ENCODE measurements around the gene SELENOF.

The SELENOF gene

GRCh38 chr1:86860424-86860823 is 53.5 kb downstream of the SELENOF start:
- no peak for FAIRE-seq
- DNase-seq (ENCODE audit: low spot score) = no peak

DNA sequence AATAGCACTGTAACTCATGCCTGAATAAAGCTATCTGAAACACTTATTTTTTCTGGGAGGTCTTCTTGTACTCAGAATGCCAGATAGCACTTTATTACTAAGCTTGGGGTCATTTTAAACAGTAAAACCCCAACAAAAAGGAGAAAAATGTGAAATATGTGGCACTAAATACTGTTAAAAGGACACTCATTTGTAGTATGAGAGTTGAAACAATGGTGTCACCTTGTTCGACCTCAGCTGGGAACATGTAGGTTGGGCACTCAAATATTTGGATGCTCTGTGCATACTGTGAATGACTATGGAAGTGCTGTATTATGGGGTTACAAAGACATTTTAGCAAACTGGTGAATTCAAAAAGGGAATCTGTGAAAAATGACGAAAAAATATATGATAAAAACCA is 53.9 kb downstream of the SELENOF start:
- DNase-seq (ENCODE audit: low spot score) = no peak
- FAIRE-seq = no peak

DNA sequence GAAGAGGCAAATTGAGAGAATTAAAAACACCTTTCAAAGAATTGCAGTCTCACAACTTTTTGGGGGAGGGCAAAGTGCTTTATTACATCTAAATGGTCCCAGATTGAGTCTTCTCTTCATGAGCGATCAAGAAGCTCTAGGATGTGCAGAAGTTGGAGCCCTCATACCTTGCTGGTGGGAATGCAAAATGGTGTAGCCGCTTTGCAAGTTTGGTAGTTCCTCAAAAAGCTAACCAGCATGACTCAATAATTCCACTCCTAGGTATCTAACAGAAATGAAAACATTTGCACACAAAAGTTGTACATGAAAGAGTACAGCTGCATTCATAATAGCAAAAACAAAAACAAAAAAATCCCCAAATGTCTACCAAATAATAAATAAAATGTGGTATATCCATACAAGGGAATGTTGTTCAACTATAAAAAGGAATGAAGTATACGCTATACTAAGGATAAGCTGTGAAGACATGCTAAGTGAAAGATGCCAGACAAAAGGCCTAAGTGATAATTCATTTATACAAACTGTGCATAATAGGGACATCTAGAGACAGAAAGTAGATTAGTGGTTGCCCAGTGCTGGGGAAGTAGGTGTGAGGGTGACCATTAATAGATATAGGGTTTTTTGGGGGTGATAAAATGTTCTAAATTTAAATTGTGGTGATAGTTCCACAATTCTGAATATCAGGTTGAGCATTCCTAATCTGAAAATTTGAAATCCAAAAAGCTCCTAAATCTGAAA is 55.2 kb downstream of the SELENOF start:
- DNase-seq (ENCODE audit: low spot score) (no peak), FAIRE-seq (no peak)

DNA sequence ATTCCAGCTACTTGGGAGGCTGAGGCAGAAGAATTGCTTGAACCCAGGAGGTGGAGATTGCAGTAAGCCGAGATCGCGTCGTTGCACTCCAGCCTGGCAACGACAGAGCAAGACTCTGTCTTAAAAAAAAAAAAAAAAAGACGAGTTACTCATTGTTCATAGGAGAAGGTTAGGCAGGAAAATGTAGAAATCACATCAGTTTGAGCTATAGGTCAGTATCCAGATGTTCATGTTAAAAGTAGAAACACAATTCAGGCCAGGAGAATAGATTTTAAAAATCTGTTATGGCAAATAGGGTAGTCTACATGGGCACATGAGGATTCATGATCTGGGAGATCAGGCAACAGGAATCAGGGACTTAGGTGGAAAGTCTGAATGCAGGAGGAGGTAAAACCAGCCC is 57.7 kb downstream of the SELENOF start:
- FAIRE-seq (no peak), DNase-seq (ENCODE audit: low spot score) (no peak)

- FAIRE-seq (no peak), DNase-seq (ENCODE audit: low spot score) (no peak)
These were observed 59.6 kb downstream of the SELENOF start for GRCh38 chr1:86854352-86854751.

DNA sequence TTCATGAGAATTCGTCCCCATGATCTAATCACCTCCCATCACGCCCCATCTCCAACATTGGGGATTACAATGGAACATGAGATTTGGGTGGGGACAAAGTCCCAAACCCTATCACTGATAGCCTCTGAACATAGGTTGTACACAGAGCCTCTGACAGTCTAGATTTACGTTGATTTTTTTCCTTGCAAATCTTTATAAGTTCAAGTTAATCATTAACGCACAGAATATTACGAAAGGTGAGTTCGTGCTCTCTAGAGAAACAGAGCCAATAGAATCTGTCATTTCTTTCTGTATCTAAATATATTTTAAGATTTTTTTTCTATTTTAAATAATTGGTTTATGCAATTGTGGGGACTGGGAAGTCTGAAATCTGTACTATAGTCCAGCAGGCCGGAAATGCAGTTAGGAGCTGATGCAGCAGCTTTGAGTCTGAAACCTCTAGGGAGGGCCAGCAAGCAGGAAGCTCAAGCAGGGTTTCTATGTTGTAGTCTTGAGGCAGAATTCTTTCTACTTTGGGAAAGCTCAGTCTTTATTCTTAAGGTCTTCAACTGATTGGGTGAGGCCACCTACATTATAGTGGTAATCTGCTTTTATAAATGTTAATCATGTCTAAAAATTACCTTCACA is 61.0 kb downstream of the SELENOF start:
- no peak for FAIRE-seq
- no peak for DNase-seq (ENCODE audit: low spot score)

DNA sequence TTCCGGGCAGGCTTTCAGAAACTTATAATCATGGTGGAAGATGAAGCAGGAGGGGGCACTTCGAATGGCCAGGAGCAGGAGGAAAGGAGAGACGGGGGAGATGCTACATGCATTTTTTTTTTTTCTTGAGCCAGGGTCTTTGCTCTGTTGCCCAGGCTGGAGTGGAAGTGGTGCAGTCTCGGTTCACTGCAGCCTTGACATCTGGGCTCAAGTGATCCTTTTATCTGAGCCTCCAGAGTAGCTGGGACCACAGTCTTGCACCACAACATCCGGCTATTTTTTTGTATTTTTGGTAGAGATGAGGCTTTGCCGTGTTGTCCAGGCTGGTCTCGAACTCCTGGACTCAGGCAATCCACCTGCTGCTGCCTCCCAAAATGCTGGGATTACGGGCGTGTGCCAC is 61.6 kb downstream of the SELENOF start:
- no peak for DNase-seq (ENCODE audit: low spot score)
- FAIRE-seq = no peak

DNA sequence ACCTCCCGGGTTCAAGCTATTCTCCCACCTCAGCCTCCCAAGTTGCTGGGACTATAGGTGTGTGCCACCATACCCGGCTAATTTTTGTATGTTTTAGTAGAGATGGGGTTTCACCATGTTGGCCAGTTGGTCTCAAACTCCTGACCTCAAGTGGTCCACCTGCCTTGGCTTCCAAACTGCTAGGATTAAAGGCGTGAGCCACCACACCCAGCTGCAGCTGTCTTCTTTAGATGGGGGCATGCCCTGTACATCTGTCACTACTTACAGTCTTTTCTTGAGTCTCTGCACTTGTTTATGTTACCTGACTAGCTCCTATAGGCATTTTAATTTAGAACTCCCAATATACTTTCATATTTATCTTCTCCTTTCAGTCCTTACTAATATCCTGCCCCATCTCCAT is 64.2 kb downstream of the SELENOF start:
- FAIRE-seq (no peak), DNase-seq (ENCODE audit: low spot score) (no peak)

- FAIRE-seq = no peak
- DNase-seq (ENCODE audit: low spot score) = no peak
These were observed 65.3 kb downstream of the SELENOF start for GRCh38 chr1:86848654-86849053.

DNA sequence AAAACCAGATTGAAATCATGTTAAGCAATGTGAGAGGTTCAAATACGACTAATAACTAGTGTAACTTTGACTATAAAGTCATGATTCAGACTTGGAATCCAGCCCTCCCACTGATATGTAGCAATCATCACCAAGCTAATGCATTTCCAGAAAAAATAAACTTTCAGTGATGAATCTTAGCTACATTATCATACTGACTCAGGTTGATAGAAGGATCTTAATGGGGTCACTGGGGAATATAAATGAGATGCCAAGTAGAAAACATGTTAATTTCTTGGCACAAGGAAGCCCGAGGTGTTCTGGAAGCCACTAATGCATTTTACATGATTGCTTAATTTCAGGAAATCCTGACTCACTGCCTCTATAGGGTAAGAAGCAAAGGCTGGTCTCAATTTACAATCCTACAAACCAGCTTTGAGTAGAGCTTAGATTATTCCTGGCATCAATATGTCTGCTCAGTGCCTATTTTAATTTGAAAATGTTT is 67.7 kb downstream of the SELENOF start:
- FAIRE-seq = no peak

DNA sequence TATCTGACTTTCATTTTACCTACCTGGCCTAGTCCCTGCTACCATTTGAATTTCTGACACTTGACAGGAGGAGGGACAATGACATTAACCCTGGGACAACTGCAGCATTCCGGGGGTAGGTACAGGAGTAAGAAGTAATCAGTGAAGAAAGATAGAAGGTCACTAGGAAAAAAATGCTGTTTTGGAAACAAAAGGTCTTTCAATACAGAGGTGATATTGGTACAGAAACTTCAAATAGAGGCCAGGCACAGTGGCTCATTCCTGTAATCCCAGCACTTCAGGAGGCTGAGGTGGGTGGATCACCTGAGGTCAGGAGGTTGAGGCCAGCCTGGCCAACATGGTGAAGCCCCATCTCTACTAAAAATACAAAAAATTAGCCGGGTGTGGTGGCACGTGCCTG is 68.4 kb downstream of the SELENOF start:
- FAIRE-seq (no peak), DNase-seq (ENCODE audit: low spot score) (no peak)

More for the DNA sequence above, 67.7 kb downstream of the SELENOF start:
- DNase-seq (ENCODE audit: low spot score) = no peak

DNA sequence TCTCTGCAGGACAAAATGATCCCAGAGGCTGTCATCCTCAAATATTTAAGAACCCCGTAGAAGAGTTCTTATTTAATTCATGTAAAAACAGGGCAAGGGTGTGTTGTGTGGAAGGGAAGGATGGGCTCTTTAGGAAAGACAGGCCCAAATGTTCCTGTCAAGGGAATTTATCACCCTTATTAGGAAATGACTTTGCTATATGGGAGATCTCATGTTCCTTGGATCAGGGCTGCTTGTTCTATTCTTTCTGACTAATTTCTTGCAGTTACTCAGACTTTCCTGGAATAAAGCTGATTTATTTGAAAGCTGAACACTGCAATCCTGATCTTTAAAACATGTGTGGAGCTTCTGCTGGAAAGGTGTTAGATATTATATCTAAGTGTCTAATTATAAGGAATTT is 72.8 kb downstream of the SELENOF start:
- FAIRE-seq (no peak), DNase-seq (ENCODE audit: low spot score) (no peak)

GRCh38 chr1:86833461-86834215 is 80.3 kb downstream of the SELENOF start:
- FAIRE-seq (peak; percentile 66), DNase-seq (ENCODE audit: low spot score) (peak; percentile 59)

DNA sequence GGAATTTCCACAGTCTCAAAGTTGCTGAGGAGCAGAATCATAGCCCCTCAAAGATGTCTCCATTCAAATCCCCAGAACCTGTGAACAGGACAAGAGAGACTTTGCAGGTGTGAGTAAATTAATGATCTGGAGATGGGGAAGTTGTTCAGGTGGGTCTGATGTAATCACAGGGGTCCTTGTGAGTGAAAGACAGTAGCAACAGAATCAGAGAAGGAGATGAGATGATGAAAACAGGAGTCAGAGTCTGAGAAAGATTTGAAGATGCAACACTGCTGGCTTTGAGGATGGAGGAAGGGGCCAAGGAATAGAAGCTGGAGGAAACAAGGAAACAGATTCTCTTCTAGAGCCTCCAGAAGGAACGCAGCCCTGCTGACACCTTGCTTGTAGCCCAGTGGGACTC is 81.5 kb downstream of the SELENOF start:
- no peak for DNase-seq (ENCODE audit: low spot score)
- no peak for FAIRE-seq

GRCh38 chr1:86829321-86829720 is 84.6 kb downstream of the SELENOF start:
- no peak for FAIRE-seq
- DNase-seq (ENCODE audit: low spot score) = no peak

DNA sequence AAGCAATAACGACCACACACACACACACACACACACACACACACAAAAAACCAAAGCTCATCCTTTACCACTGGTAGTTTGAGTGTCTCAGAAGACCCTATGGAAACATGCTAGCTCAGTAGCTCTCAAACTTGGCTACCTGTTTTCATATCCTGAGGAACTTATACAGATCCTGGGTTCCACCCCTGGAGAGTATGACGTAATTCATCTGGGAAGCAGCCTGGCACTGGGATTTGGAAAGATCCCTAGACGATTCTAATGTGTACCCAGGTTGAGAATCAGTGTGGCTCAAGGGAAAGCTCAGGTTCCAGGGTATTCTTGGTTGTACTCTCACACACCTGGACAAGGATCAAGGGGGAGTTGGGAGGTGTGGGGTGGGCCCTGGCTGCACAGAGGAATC is 85.9 kb downstream of the SELENOF start:
- FAIRE-seq (no peak), DNase-seq (ENCODE audit: low spot score) (no peak)

DNA sequence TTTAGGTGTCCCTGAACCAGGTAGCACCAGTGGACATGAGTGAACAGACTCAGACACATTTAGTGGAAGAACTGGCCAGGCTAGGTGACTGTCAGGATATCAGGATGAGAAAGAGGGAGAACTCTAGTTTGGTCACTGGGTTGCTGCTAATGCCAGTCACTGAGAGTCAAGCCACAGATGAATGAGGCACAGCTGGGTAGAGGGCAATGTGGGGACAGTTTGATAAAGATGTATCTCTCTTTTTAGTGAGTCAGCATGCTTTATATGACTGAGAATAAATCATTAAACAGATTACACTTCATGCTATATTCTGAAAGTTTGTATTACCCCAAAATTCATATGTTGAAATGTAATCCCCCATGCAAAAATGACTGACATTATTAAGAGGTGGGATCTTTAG is 87.1 kb downstream of the SELENOF start:
- DNase-seq (ENCODE audit: low spot score) = no peak
- FAIRE-seq = no peak

GRCh38 chr1:86825319-86825718 is 88.6 kb downstream of the SELENOF start:
- DNase-seq (ENCODE audit: low spot score) = no peak
- FAIRE-seq = no peak

DNA sequence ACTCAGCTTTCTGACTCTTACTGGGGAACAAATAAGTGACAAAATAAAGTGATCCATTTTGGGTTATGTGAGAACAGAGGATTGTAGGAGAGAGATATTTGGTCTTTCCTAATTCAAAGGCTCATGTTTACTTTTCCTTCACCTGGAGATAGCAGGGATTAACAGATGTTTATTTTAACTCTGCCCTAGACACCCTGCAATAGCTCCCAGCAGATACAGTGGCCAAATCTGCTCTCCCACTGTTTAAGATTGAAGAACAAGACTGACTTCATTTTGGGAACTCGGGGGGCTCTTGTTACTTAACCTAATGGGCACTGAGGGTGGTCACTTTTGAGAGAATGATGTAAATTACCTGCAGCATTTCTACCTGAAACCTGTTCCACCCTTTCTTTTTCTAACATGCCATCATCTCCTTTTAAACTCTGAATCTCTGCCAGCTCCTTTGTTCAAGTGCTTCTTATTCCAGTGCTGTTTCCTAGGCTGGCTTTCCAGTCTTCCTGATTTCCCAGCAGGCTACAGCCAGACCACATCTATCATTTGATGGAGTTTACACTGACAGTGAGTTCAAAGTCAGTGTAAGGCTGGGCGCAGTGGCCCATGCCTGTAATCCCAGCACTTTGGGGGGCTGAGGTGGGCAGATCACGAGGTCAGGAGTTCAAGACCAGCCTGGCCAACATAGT is 90.0 kb downstream of the SELENOF start:
- DNase-seq (ENCODE audit: low spot score) = no peak
- FAIRE-seq = no peak

DNA sequence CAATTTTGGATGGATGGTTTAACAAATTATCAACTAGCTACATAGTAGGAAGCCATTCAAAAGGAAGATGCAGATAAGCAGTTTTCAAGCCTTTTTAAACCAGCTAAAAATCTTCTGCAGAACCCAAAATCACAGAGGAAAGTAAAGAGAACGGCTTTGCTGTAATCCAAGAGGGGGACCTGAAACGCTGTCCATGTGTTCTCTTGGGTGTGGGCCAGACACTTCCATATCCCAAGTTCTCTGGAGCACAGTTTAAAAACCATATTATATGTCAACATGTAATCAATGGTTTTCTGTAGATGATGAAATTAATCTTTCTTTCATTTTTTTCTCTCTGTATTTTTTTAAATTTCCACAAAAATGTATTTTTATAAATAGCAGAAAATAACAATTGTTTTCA is 90.5 kb downstream of the SELENOF start:
- DNase-seq (ENCODE audit: low spot score) (no peak), FAIRE-seq (no peak)

DNA sequence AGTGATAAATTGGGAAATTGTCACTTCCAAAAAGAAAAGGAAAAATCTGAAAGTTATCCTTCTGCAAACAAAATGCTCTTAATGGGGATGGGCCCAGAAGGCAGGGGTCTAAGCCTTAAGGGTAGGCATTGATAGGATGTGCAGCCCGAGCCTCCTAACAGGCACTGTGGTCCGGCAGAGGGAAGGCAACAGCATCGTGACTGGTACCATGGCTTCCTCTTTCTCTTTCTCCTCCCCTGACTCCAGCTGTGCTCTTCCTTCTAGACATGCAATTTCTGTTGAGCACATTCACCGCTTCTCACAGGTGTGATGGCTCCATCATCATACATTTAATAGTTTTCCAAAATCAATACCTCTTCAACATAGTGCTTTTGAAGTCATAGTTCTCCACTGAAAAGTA is 91.5 kb downstream of the SELENOF start:
- FAIRE-seq = no peak
- DNase-seq (ENCODE audit: low spot score) = no peak

- DNase-seq (ENCODE audit: low spot score) (no peak), FAIRE-seq (no peak)
These were observed 92.0 kb downstream of the SELENOF start for GRCh38 chr1:86821956-86822355.

All from RCC 7860 (cell line).